Ovary (tissue), 9 donors: ENCODE measurements around the gene BICRAL. TPM values are rescaled to one million over a fixed set of nuclear protein-coding genes. Genes with fewer than 3 reads are reported as not detected.
"Not testable (repeated sequence)": the region's sequence is repeated elsewhere in the genome, so short reads cannot be mapped to it uniquely, and the experiment has no call there.

Experiments
- DNase-seq, 5 donors: peaks; one replicate each; pipeline ENCODE4 v3.0.0-alpha.2; 2019 to 2020
- H3K27ac ChIP-seq, 2 donors: fragments of 200-600 bp; one replicate each; pipeline versions ENCODE4 v1.5.1 to v1.8.0; 2019 to 2022
- H3K27me3 ChIP-seq: fragments of 200-600 bp; one replicate; pipeline ENCODE4 v1.8.0; 2022
- H3K36me3 ChIP-seq: fragments of 200-600 bp; sonication (generic); one replicate; pipeline ENCODE4 v1.5.1; 2019
- H3K4me1 ChIP-seq: one replicate; pipeline ENCODE4 v1.8.1; 2013; ENCODE audit warnings: mild to moderate bottlenecking, moderate library complexity; ENCODE audit not compliant: insufficient read depth
- H3K4me3 ChIP-seq: fragments of 200-600 bp; sonication (generic); one replicate; pipeline ENCODE4 v1.5.1; 2017
- H3K9me3 ChIP-seq, 2 donors: fragments of 200-600 bp in 1 of 2; sonication (generic) in 1 of 2; one replicate each; pipeline versions ENCODE4 v1.5.1 to v1.8.1; 2013 to 2019; ENCODE audit warnings: mild to moderate bottlenecking in 1 of 2, moderate library complexity in 1 of 2
- CTCF ChIP-seq, 3 donors: fragments of 450-650 bp in 2 of 3; fragments of 200-600 bp in 1 of 3; IDR thresholded peaks; one replicate each; pipeline versions ENCODE4 v1.5.1 to v1.8.0; 2016 to 2022; ENCODE audit warnings: antibody characterized with exemption in 3 of 3, mild to moderate bottlenecking in 1 of 3
- EP300 ChIP-seq: sonication (generic); formaldehyde crosslinking; IDR thresholded peaks from one replicate; pipeline ENCODE4 v1.6.1; 2017; ENCODE audit warnings: antibody characterized with exemption
- POLR2A ChIP-seq: fragments of 450-650 bp; IDR thresholded peaks from one replicate; pipeline ENCODE4 v1.6.1; 2017; ENCODE audit warnings: antibody characterized with exemption, mild to moderate bottlenecking, moderate library complexity
- WGBS, 3 donors: extraction: QIAGEN DNeasy Blood & Tissue Kit in 1 of 3; methylation state at CpG; one replicate each; pipeline versions ENCODE4 v1.1.5 to v1.1.7; 2013 to 2017; 5-methylcytosine and 5-hydroxymethylcytosine counted together
- intact Hi-C, 4 donors: fragments of 100-400 bp; cut with DNase I; formaldehyde crosslinking; loops; one replicate each; pipeline versions ENCODE4 v1.11.0 to v1.15.1; 2022 to 2023
- polyA plus RNA-seq, 2 donors: library from polyadenylated mRNA; stranded (reverse); fragments of 200-250 nt in 1 of 2; fragments of 350-450 nt in 1 of 2; fragmentation: Illumina TruSeq in 1 of 2; extraction: RNeasy Lipid Tissue Mini Kit (QIAGEN cat#74804) in 1 of 2; gene quantifications; one replicate each; pipeline ENCODE4 v1.2.3, GENCODE V29; 2013 to 2014
- total RNA-seq, 7 donors: library from RNA; depleted of rRNA in 2 of 7; stranded (reverse); fragments of >200 nt in 2 of 7; fragmentation: NEBNext Ultra II Directional in 3 of 7; extraction: Animal tissue kit (Norgen Biotek cat#: 25700) in 3 of 7; gene quantifications; one replicate each; pipeline versions ENCODE4 v1.1.0 to v1.2.4, GENCODE V29; 2016 to 2023
- donor health status: DM: no; HTN: no; CAD: no; lungs with moderate emphysema.
- donor health status: DM: no; HTN: no; CAD: no.
- donor health status: Bipolar disorder and iron deficiency.
- donor health status: DM: yes; HTN: yes; CAD: no.
- donor health status: DM: no; HTN: no; CAD: no.
- donor health status: DM: yes; HTN: yes; CAD: no.

The BICRAL gene
- total and polyA plus RNA-seq, 9 donors = 10.5 to 27.1 (median 24.9) TPM

GRCh38 chr6:42813074-42813645 is 31.3 kb downstream of the BICRAL start:
- no peak overlapping the region for H3K27ac ChIP-seq
- 60 to 73% (median 69%) methylated on average over 2 of the region's 2 CpGs for WGBS, 3 donors
- intact Hi-C loops = no loop called here
- no peaks in the 10 kb centered on the region for H3K36me3 ChIP-seq
- no peak overlapping the region for H3K4me3 ChIP-seq
- no peaks in the 10 kb centered on the region for H3K9me3 ChIP-seq
- no peaks in the 10 kb centered on the region for H3K27me3 ChIP-seq
- TF ChIP-seq EP300 (no peak), POLR2A (no peak), CTCF (IDR thresholded peaks at IDR 0.05) (no peak)
- no peak for DNase-seq
- peaks cover 7% of the 10 kb centered on the region for H3K4me1 ChIP-seq

- no peaks in the 10 kb centered on the region for H3K27me3 ChIP-seq
- peaks cover 4% of the 10 kb centered on the region for H3K4me1 ChIP-seq
- WGBS, 3 donors = 84 to 92% (median 88%) methylated on average over 5 of the region's 5 CpGs
- no peaks in the 10 kb centered on the region for H3K9me3 ChIP-seq
- intact Hi-C loops = no loop called here
- H3K4me3 ChIP-seq = no peak overlapping the region
- DNase-seq = no peak
- no peak for TF ChIP-seq POLR2A
- no peak for TF ChIP-seq CTCF (IDR thresholded peaks at IDR 0.05)
- TF ChIP-seq EP300 = no peak
- no peaks in the 10 kb centered on the region for H3K36me3 ChIP-seq
- H3K27ac ChIP-seq = no peak overlapping the region
These were observed 32.1 kb downstream of the BICRAL start for GRCh38 chr6:42813906-42814444.

DNA sequence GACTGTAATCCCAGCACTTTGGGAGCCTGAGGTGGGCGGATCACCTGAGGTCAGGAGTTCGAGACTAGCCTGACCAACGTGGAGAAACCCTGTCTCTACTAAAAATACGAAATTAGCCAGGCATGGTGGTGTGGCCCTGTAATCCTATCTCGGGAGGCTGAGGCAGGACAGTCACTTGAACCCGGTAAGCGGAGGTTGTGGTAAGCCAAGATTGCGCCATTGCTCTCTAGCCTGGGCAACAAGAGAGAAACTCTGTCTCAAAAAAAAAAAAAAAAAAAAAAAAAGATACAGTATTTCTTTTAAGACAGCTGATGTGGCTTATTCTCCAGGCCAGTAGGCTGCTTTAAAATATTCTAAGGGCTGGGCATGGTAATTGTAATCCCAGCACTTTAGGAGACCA is 33.9 kb downstream of the BICRAL start:
- H3K36me3 ChIP-seq, H3K9me3 ChIP-seq, H3K27me3 ChIP-seq, H3K4me3 ChIP-seq, intact Hi-C loops, H3K27ac ChIP-seq, DNase-seq, H3K4me1 ChIP-seq: not testable (repeated sequence)
- WGBS, 3 donors = 90 to 92% (median 90%) methylated on average over 8 of the region's 8 CpGs

DNA sequence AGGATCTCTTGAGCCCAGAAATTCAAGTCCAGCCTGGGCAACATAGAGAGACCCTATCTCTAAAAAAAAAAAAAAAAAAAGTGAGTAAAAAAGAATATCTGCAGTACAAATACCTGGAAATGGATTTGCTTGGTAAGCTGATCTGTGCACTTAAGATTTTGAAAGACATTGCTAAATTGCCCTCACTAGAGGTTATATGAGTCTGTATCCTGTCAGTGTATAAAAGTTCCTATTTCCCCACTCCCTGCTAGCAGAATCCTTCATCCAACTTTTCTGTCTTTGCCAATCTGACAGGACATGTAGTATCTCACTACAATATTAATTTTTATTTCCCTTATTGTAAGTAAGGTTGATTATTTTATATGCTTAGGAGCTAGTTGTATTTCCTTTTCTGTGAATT is 36.1 kb downstream of the BICRAL start:
- TF ChIP-seq EP300 (no peak), POLR2A (no peak)
- no peak overlapping the region for H3K27ac ChIP-seq
- no peak for DNase-seq

DNA sequence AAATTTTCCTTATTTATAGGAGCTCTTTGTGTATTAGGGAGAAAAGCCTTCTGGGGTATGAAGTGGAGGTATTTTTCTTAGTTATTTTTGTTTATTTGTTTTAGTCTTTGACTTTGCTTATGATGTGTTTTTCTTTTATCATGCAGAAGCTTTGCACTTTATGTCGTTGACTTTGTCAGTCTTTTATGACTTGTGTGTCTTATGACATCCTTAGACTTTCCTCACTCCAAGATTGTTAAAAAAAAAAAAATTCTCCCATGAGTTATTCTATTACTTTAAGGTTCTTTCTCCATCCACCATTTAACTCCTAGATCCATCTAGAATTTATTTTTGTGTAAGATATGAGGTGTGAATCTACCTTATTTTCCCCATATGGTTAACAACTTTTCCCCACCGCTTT is 36.6 kb downstream of the BICRAL start:
- TF ChIP-seq EP300 (no peak), CTCF (IDR thresholded peaks at IDR 0.05) (no peak), POLR2A (no peak)
- Histone ChIP-seq H3K36me3 (no peaks in the 10 kb centered on the region), H3K27ac (no peak overlapping the region), H3K9me3 (no peaks in the 10 kb centered on the region), H3K4me1 (peaks cover 9% of the 10 kb centered on the region), H3K27me3 (no peaks in the 10 kb centered on the region), H3K4me3 (no peak overlapping the region)
- DNase-seq = no peak
- intact Hi-C loops = no loop called here
- WGBS, 3 donors = 88 to 95% (median 91%) methylated on average over 2 of the region's 2 CpGs

More for the DNA sequence above, 36.1 kb downstream of the BICRAL start:
- intact Hi-C loops = no loop called here
- peaks cover 9% of the 10 kb centered on the region for H3K4me1 ChIP-seq
- H3K27me3 ChIP-seq = no peaks in the 10 kb centered on the region
- no peaks in the 10 kb centered on the region for H3K36me3 ChIP-seq
- no peak overlapping the region for H3K4me3 ChIP-seq
- H3K9me3 ChIP-seq = no peaks in the 10 kb centered on the region
